Measurements from ENCODE around the gene ZSWIM6.

- no peak for TF ChIP-seq CTCF (IDR thresholded peaks at IDR 0.05; ENCODE audit: low read length)
- TF ChIP-seq EZH2 (IDR thresholded peaks at IDR 0.05; ENCODE audit: borderline replicate concordance, low read length) = no peak
Observed at GRCh38 chr5:61519728-61520277, 187.7 kb downstream of the ZSWIM6 start.
